Fibroblast of villous mesenchyme (primary cell): ENCODE data around the gene BMAL1. TPM values are rescaled to one million over a fixed set of nuclear protein-coding genes. Genes with fewer than 3 reads are reported as not detected.

Experiments
- DNase-seq: peaks from one replicate; pipeline ENCODE4 v3.0.0-alpha.2; 2010; ENCODE audit warnings: low read depth
- H3K4me3 ChIP-seq: 2 replicates; pipeline ENCODE4 v1.5.1; 2011; ENCODE audit warnings: low read depth, mild to moderate bottlenecking, low read length
- total RNA-seq: library from RNA; depleted of rRNA; stranded (reverse); fragments of >200 nt; gene quantifications from 2 replicates; pipeline ENCODE4 v1.2.3, GENCODE V29; 2012
- TF ChIP-seq, protein P1 (sequence below): IDR thresholded peaks from 2 replicates; pipeline ENCODE4 v1.5.1; 2012; ENCODE audit warnings: low read depth, mild to moderate bottlenecking, low read length; ENCODE audit not compliant: insufficient read depth

The BMAL1 gene
- total RNA-seq, 1 donor, result 10.4 TPM

DNA sequence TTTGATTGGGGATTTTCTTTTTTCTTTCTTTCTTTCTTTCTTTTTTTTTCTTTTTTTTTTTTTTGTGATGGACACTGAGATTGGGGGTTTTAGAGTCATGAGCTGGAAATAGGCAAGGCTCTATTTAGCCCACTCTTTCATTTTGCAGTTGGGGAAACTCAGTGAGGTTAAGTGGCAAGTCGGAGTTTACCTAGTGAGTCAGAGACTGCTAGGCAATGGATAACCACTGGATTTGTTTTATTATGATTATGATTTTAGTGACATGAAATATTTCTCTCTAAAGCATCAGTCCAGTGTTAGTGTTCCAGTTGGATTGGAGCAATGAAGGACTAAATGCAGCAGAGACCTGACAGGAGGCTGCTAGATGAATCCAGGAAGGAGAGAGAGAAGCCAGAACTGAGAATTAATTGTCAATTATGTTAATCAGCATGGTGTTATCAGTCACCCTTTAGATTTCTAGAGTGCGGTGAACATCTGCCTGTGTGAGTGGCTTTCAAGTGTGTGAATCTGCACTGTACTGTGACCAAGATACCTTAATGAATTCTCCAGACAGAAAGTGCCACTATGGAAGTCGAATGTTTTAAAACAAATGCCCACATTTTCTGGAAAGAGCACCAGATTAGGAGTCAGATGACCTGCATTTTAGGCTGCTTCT is 10.9 kb downstream of the BMAL1 start:
- no peak overlapping the region for H3K4me3 ChIP-seq
- TF ChIP-seq, protein P1, sequence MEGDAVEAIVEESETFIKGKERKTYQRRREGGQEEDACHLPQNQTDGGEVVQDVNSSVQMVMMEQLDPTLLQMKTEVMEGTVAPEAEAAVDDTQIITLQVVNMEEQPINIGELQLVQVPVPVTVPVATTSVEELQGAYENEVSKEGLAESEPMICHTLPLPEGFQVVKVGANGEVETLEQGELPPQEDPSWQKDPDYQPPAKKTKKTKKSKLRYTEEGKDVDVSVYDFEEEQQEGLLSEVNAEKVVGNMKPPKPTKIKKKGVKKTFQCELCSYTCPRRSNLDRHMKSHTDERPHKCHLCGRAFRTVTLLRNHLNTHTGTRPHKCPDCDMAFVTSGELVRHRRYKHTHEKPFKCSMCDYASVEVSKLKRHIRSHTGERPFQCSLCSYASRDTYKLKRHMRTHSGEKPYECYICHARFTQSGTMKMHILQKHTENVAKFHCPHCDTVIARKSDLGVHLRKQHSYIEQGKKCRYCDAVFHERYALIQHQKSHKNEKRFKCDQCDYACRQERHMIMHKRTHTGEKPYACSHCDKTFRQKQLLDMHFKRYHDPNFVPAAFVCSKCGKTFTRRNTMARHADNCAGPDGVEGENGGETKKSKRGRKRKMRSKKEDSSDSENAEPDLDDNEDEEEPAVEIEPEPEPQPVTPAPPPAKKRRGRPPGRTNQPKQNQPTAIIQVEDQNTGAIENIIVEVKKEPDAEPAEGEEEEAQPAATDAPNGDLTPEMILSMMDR, result no peak
- no peak for DNase-seq

DNA sequence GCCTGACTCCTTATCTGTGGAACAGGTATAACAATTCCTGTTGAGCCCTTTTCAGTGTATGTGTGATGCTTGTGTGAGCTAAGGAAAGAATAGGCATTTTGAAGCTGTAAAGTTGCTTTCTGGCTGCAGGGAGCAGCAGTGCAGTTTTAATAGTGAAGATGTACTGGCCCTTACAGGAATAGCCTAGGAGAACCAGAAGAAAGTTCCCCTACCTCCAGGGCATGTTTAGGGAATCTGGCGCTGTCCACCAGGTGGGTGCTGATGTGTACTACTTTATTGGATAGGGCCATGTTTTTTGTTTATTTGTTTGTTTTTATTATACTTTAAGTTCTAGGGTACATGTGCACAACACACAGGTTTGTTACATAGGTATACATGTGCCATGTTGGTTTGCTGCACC is 11.5 kb downstream of the BMAL1 start:
- DNase-seq, result peak; percentile 39
- no peak overlapping the region for H3K4me3 ChIP-seq
- TF ChIP-seq, protein P1, result no peak

DNA sequence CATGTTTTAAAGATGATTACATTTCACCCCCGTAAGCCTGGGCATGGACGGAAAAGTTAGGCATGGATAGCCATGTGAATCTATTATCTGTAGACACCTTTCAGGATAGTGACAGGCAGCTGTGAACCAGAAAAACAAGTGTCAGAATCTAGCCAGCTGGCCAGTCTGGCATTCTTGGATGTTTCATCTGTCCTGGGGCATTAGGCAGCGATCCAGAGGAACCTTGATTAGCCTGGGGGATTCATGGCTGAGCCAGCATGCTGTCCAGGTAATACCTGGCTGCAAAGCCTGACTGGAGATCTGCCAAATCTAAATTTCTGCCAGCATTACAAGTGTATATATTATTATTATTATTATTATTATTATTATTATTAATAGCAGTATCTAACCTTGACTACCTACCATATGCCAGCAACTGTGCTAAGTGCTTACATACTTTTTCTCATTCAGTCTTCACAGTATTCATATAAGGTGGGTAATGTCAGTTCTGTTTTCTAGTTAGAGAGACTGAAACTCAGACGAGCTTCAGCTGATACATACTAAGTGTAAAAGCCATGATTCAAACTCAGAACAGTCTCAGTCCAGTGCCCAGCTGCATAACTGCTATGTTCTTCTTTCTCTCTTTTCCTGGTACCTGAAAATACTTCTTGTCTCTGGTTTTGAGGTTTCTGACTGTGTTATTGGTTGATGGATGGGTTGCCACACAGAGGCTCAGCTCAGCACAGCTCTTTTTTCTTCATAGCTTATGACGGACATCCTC is 12.8 kb downstream of the BMAL1 start:
- no peak for DNase-seq
- no peak overlapping the region for H3K4me3 ChIP-seq
- TF ChIP-seq, protein P1, result no peak

DNA sequence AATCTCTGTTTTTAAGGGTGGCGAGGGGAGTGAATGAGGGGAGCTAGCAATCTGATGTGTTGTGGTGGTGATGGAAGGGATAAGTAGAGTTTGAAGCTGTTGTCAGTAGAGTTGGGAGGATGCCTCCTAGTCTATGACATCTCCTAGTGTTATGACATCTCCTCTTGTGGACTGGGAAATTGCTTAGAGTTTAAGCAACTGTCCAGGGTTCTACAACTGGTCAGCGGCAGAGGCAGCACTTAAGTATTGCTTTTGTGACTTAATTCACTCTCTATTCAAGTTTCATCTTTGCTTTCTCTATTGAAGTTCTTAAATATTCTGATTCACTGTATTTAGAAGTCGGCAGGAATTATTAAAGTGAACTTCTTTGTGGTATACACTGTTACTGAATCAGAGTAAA is 13.8 kb downstream of the BMAL1 start:
- TF ChIP-seq, protein P1, result no peak

DNA sequence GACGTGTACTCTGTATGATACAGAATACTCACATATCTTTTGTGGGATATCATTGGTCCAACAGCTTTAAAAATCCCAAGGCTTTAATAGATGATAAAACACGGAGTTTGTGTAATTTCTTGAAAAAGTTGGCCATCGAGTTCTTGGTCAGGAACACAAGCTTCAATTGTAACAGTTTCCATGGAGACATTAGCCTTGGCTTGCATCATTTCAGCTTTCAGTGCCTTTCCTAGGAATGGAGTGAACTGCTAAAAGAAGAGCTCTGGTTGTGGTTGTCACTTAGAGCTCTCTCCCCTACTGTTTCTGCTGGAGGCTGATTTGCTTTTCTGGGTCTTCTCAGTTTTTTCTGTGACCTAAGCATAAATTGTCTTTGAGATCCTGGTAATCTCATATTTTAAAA is 14.2 kb downstream of the BMAL1 start:
- TF ChIP-seq, protein P1, result no peak
- DNase-seq, result no peak
- no peak overlapping the region for H3K4me3 ChIP-seq

More for the DNA sequence above, 13.8 kb downstream of the BMAL1 start:
- H3K4me3 ChIP-seq, result no peak overlapping the region
- no peak for DNase-seq

DNA sequence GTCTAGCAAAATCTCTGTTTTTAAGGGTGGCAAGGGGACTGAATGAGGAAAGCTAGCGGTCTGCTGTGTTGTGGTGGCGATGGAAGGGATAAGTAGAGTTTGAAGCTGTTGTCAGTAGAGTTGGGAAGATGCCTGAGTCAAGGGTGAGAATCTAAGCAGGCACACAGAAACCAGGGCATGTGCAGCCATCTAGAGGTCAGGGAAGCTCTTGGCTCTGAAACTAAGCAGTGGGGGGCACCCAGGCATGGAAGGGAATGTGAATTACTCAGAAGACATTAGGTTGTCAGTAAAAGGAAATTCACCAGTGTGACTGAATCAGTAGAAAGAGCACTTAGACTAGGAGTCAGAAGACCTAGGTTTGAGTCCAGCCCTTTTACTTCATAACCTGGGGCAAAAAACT is 15.4 kb downstream of the BMAL1 start:
- no peak overlapping the region for H3K4me3 ChIP-seq
- no peak for DNase-seq
- TF ChIP-seq, protein P1, result no peak
